ENCODE results near the gene ACAA2.

DNA sequence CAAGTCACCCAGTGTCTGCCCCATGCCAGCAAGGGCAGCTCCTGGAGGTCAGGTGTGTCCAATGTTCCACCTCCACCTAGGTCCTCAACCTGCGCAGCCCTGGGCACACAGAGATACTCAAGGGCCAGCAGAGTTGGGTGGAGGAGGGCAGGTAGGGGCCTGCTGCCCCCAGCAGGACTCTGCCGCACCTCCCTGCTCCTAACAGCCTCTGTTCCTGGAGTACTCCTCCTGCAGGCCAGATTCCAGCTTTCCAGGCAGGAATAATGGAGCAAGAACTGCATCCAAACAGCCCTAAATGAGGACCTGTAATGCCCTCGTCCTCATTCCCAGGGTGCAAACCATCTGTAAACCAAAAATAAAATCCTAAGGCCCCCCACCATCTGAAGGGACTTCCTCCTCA, 44.4 kb upstream of the ACAA2 start:
- TF ChIP-seq EGR1 (IDR thresholded peaks at IDR 0.05; ENCODE audit: low read depth) (no peak), POLR2A (IDR thresholded peaks at IDR 0.05; ENCODE audit: borderline replicate concordance, extremely low read depth, insufficient read depth, insufficient read length) (no peak), CEBPB (IDR thresholded peaks at IDR 0.05; ENCODE audit: low read depth) (no peak)
- TF ChIP-seq, protein P1, sequence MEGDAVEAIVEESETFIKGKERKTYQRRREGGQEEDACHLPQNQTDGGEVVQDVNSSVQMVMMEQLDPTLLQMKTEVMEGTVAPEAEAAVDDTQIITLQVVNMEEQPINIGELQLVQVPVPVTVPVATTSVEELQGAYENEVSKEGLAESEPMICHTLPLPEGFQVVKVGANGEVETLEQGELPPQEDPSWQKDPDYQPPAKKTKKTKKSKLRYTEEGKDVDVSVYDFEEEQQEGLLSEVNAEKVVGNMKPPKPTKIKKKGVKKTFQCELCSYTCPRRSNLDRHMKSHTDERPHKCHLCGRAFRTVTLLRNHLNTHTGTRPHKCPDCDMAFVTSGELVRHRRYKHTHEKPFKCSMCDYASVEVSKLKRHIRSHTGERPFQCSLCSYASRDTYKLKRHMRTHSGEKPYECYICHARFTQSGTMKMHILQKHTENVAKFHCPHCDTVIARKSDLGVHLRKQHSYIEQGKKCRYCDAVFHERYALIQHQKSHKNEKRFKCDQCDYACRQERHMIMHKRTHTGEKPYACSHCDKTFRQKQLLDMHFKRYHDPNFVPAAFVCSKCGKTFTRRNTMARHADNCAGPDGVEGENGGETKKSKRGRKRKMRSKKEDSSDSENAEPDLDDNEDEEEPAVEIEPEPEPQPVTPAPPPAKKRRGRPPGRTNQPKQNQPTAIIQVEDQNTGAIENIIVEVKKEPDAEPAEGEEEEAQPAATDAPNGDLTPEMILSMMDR (IDR thresholded peaks at IDR 0.05 in 2 of 3, conservative IDR thresholded peaks at IDR 0.05 in 1 of 3; ENCODE audit: borderline replicate concordance in 1 of 3, insufficient read depth in 1 of 3, low read depth in 2 of 3, low read length in 2 of 3) = 0 out of 6 replicates have a peak, but pooled peaks of 1 of the 3 experiments have one; percentile 8
